K562 (cell line): ENCODE data around the gene TOM1L2. TPM values are rescaled to one million over a fixed set of nuclear protein-coding genes. Genes with fewer than 3 reads are reported as not detected.

Experiments used
- ATAC-seq: fragments of 200-7000 bp; cut with Tn5 transposase; 3 replicates; pipeline ENCODE4 v1.9.1; 2020; ENCODE audit warnings: moderate library complexity
- BruUV-seq: library from RNA; stranded (reverse); fragments of 400-500 nt; replicated peaks from 2 replicates; lab custom pipeline; 2021; lab: Mats Ljungman, UMichigan
- CTCF ChIA-PET: fragments of 300-600 bp; formaldehyde crosslinking; extraction: SDS; loops from one replicate; lab custom pipeline; 2021; ENCODE audit warnings: low intra/inter-chr PET ratio; lab: Yijun Ruan, JAX
- POLR2A ChIA-PET: fragments of 300-600, 350-650 bp; sonication (Branson Sonifier 250); formaldehyde crosslinking; extraction: SDS; loops from one replicate; lab custom pipeline; 2021; ENCODE audit warnings: antibody characterized with exemption, inconsistent platforms; lab: Yijun Ruan, JAX
- DNase-seq, 4 experiments: peaks; one replicate each; pipeline versions ENCODE4 v3.0.0 to v3.0.0-alpha.2; 2011 to 2018; ENCODE audit warnings: low spot score in 3 of 4, mixed read lengths in 3 of 4; ENCODE audit errors: extremely low read depth in 1 of 4
- FAIRE-seq: peaks from 2 replicates; lab custom pipeline; 2011; peaks lifted over from hg19 to GRCh38; lab: Jason Lieb, UNC
- H2AFZ ChIP-seq: 2 replicates; pipeline ENCODE4 v1.6.0; 2011; ENCODE audit warnings: low read depth, low read length, control low read depth, inconsistent platforms
- H3K27ac ChIP-seq: fragments of 200-600 bp; 3 replicates; pipeline ENCODE4 v1.8.0; 2011; ENCODE audit warnings: low read depth, mild to moderate bottlenecking, control low read depth, inconsistent platforms, low read length, moderate library complexity, mixed read lengths; ENCODE audit errors: extremely low read depth
- H3K27me3 ChIP-seq, 2 experiments: fragments of 300-600 bp in 1 of 2; 2 replicates in 1 of 2; 3 replicates in 1 of 2; pipeline versions ENCODE4 v1.6.0 to v1.8.0; 2011; ENCODE audit warnings: inconsistent platforms in 2 of 2, low read length in 2 of 2, mild to moderate bottlenecking in 1 of 2, mixed read lengths in 1 of 2, moderate library complexity in 1 of 2; ENCODE audit not compliant: control insufficient read depth in 2 of 2, insufficient read depth in 2 of 2
- H3K36me3 ChIP-seq: fragments of 300-600 bp; 3 replicates; pipeline ENCODE4 v1.8.0; 2011; ENCODE audit warnings: mild to moderate bottlenecking, low read length, inconsistent platforms; ENCODE audit not compliant: control insufficient read depth, insufficient read depth
- H3K4me1 ChIP-seq, 2 experiments: fragments of 200-600 bp in 1 of 2; replicated peaks in 1 of 2; 2 replicates in 1 of 2; 3 replicates in 1 of 2; pipeline versions ENCODE4 v1.5.1 to v1.8.0; 2011; ENCODE audit warnings: inconsistent platforms in 2 of 2, low read length in 2 of 2, mild to moderate bottlenecking in 1 of 2, mixed read lengths in 1 of 2, moderate library complexity in 1 of 2; ENCODE audit not compliant: control insufficient read depth in 2 of 2, insufficient read depth in 2 of 2
- H3K4me2 ChIP-seq: 2 replicates; pipeline ENCODE4 v1.6.1; 2011; ENCODE audit warnings: low read length, control low read depth, inconsistent platforms, mixed read lengths; ENCODE audit not compliant: insufficient read depth
- H3K4me3 ChIP-seq: fragments of 200-600 bp; sonication (generic), shearing (Covaris generic); 2 replicates; pipeline ENCODE4 v1.5.1; 2016; ENCODE audit warnings: control low read depth, inconsistent platforms
- H3K79me2 ChIP-seq: fragments of 200-600 bp; 3 replicates; pipeline ENCODE4 v1.8.0; 2011; ENCODE audit warnings: low read length, inconsistent platforms; ENCODE audit not compliant: control insufficient read depth, insufficient read depth
- H3K9ac ChIP-seq, 2 experiments: 2 replicates each; pipeline versions ENCODE4 v1.6.0 to v1.6.1; 2011; ENCODE audit warnings: low read depth in 2 of 2, low read length in 2 of 2, control low read depth in 1 of 2, inconsistent platforms in 1 of 2, mild to moderate bottlenecking in 1 of 2, mixed read lengths in 1 of 2; ENCODE audit not compliant: insufficient read depth in 1 of 2
- H3K9me1 ChIP-seq: one replicate; pipeline ENCODE4 v1.6.0; 2011; ENCODE audit warnings: inconsistent platforms, mild to moderate bottlenecking, low read length, moderate library complexity; ENCODE audit not compliant: control insufficient read depth, insufficient read depth
- H3K9me3 ChIP-seq: replicated peaks from 2 replicates; pipeline ENCODE4 v1.5.1; 2011; ENCODE audit warnings: low read depth, low read length, inconsistent platforms; ENCODE audit not compliant: control insufficient read depth, insufficient read depth
- H4K20me1 ChIP-seq: replicated peaks from 2 replicates; pipeline ENCODE4 v1.6.1; 2011; ENCODE audit warnings: low read length, inconsistent platforms, mixed read lengths; ENCODE audit not compliant: control insufficient read depth, insufficient read depth
- CUX1 ChIP-seq: fragments of 200-800 bp; sonication (Bioruptor generic); IDR thresholded peaks from 2 replicates; pipeline ENCODE4 v1.6.1; 2016; ENCODE audit warnings: missing genetic modification characterization, missing compliant biosample characterization
- KLF6 ChIP-seq: fragments of 250-450 bp; sonication (Bioruptor Pico); IDR thresholded peaks from 2 replicates; pipeline ENCODE4 v1.4.0; 2020; ENCODE audit warnings: mild to moderate bottlenecking, moderate library complexity, borderline replicate concordance
- MEF2D ChIP-seq: conservative IDR thresholded peaks from 2 replicates; pipeline ENCODE4 v1.6.1; 2016; ENCODE audit warnings: low read depth, missing genetic modification characterization, missing compliant biosample characterization
- MXD1 ChIP-seq: fragments of 250-450 bp; sonication (Bioruptor Pico); IDR thresholded peaks from 2 replicates; pipeline ENCODE4 v1.8.0; 2021; ENCODE audit warnings: borderline replicate concordance, mild to moderate bottlenecking, moderate library complexity; ENCODE audit not compliant: poor library complexity, severe bottlenecking
- NFATC3 ChIP-seq: fragments of 450-650 bp; IDR thresholded peaks from 2 replicates; pipeline ENCODE4 v1.6.1; 2017; ENCODE audit warnings: mild to moderate bottlenecking
- NFE2L1 ChIP-seq: fragments of 450-650 bp; IDR thresholded peaks from 2 replicates; pipeline ENCODE4 v1.6.1; 2016; ENCODE audit warnings: missing genetic modification characterization, low read depth, mild to moderate bottlenecking, missing compliant biosample characterization, moderate library complexity, borderline replicate concordance
- POLR2G ChIP-seq: fragments of 200-400 bp; formaldehyde crosslinking; IDR thresholded peaks from 2 replicates; pipeline ENCODE4 v1.6.1; 2017; ENCODE audit warnings: low read depth, mild to moderate bottlenecking, antibody characterized with exemption, low read length, moderate library complexity
- RBM22 ChIP-seq: fragments of 200-400 bp; formaldehyde crosslinking; IDR thresholded peaks from 2 replicates; pipeline ENCODE4 v1.6.1; 2018; ENCODE audit warnings: low read length, low read depth; ENCODE audit not compliant: poor library complexity, severe bottlenecking
- RHOXF2B ChIP-seq: fragments of 250-450 bp; sonication (Bioruptor Pico); conservative IDR thresholded peaks from 2 replicates; pipeline ENCODE4 v1.5.1; 2021
- SIN3B ChIP-seq: fragments of 450-650 bp; IDR thresholded peaks from 2 replicates; pipeline ENCODE4 v1.6.1; 2017; ENCODE audit warnings: low read depth, mild to moderate bottlenecking, moderate library complexity
- ZBTB33 ChIP-seq: sonication (generic); formaldehyde crosslinking; IDR thresholded peaks from 2 replicates; pipeline ENCODE4 v1.8.1; 2023; ENCODE audit warnings: mild to moderate bottlenecking, missing genetic modification reagents
- WGBS: fragments of 100-300 bp; shearing (Covaris generic); methylation state at CpG from one replicate; pipeline ENCODE4 v1.1.6; 2016; ENCODE audit warnings: low coverage, mixed read lengths; ENCODE audit not compliant: insufficient coverage; ENCODE audit errors: missing lambda C conversion rate; 5-methylcytosine and 5-hydroxymethylcytosine counted together
- in situ Hi-C: fragments of 300-500 bp; cut with MboI; formaldehyde crosslinking; loops from 4 replicates; pipeline ENCODE4 v1.15.0; 2018; ENCODE audit warnings: inconsistent platforms, mixed read lengths
- intact Hi-C: fragments of 100-400 bp; cut with micrococcal nuclease; formaldehyde crosslinking; loops from 2 replicates; pipeline ENCODE4 v1.14.2; 2022
- polyA plus RNA-seq, 8 experiments: library from polyadenylated mRNA; depleted of rRNA in 4 of 8; stranded (reverse) in 5 of 8; unstranded in 3 of 8; fragments of >200 nt; fragmentation: Nextera tagmentation in 2 of 8; fragmentation: Illumina TruSeq in 1 of 8; extraction: Ambion mirVana in 2 of 8; extraction: Trizol in 1 of 8; gene quantifications; 2 replicates each; pipeline versions ENCODE4 v1.2.1 to v1.2.3, GENCODE V29; 2011 to 2014; ENCODE audit warnings: inconsistent platforms in 1 of 8, missing spikeins in 1 of 8
- total RNA-seq, 7 experiments: library from RNA; depleted of rRNA in 6 of 7; stranded (reverse); fragments of >200 nt in 6 of 7; fragmentation: Illumina TruSeq in 2 of 7; extraction: Trizol in 2 of 7; gene quantifications; 2 replicates each; pipeline versions ENCODE4 v1.2.1 to v1.2.3, GENCODE V29; 2011 to 2021; ENCODE audit warnings: low replicate concordance in 1 of 7

The TOM1L2 gene
- total and polyA plus RNA-seq, 9 of the 15 experiments (the other 6 are each of a cell fraction or from before 2014, with no cell fraction given): 0.07 to 6.0 (median 2.5) TPM

- TF ChIP-seq KLF6 (CRISPR knock-in tag): no peak
- TF ChIP-seq NFE2L1 (tag): no peak
- TF ChIP-seq, all 486 proteins: peak for 0
Observed at GRCh38 chr17:17845046-17845775, 127.0 kb downstream of the TOM1L2 start (continued).

GRCh38 chr17:17844500-17844899 is 127.7 kb downstream of the TOM1L2 start:
- Histone ChIP-seq H2AFZ (no peak overlapping the region), H3K36me3 (no peaks in the 10 kb centered on the region), H3K9ac (0 out of 4 replicates have a peak overlapping the region, but pooled peaks of 1 of the 2 experiments have one; percentile 4)
- POLR2A ChIA-PET: interaction anchor here (1.9 to 2.8 kb wide), 2 partner anchors 8 to 12 kb away, joined by 7 to 9 read pairs; partner anchors contain the start of gene SREBF1
- in situ Hi-C loops: no loop called here
- TF ChIP-seq SIN3B (no peak), RBM22 (no peak), RHOXF2B (no peak), CUX1 (CRISPR knock-in tag) (no peak), MEF2D (tag) (no peak), ZBTB33 (CRISPR knock-in tag) (peak; percentile 94), MXD1 (CRISPR knock-in tag) (no peak), POLR2G (0 out of 2 replicates have a peak, but pooled peaks have one; percentile 1), NFATC3 (no peak)
- TF ChIP-seq, all 486 proteins: peak for 2
- H3K4me3 ChIP-seq: no peak overlapping the region
- H3K27ac ChIP-seq: no peak overlapping the region
- FAIRE-seq (no peak), DNase-seq (no peak), ATAC-seq (no peak)
- no TSS peak for BruUV-seq
- H3K9me1 ChIP-seq: no peaks in the 10 kb centered on the region
- H3K4me1 ChIP-seq: peaks cover 33 to 86% of the 10 kb centered on the region in 2 experiments
- H3K27me3 ChIP-seq: no peaks in the 10 kb centered on the region
- H3K4me2 ChIP-seq: no peak overlapping the region
- no peaks in the 10 kb centered on the region for H3K9me3 ChIP-seq
- CTCF ChIA-PET: no interaction called here
- H3K79me2 ChIP-seq: peaks cover 12% of the 10 kb centered on the region
- 82% methylated on average over 6 of the region's 6 CpGs for WGBS
- intact Hi-C loops: no loop called here
- H4K20me1 ChIP-seq: 0 out of 2 replicates have a peak, but pooled peaks cover 3% of the 10 kb centered on the region
